ENCODE data around the gene ELOVL1.

- no peak for TF ChIP-seq REST (IDR thresholded peaks at IDR 0.05; ENCODE audit: low read depth)
- no peak for TF ChIP-seq CTCF (IDR thresholded peaks at IDR 0.05 in 2 of 3, conservative IDR thresholded peaks at IDR 0.05 in 1 of 3; ENCODE audit: borderline replicate concordance in 1 of 3, insufficient read depth in 1 of 3, low read depth in 2 of 3, low read length in 2 of 3)
- TF ChIP-seq SP1 (IDR thresholded peaks at IDR 0.05; ENCODE audit: low read depth) = no peak
- no peak for TF ChIP-seq ZNF274 (IDR thresholded peaks at IDR 0.05; ENCODE audit: low read depth, low read length)
- TF ChIP-seq POLR2AphosphoS5 (IDR thresholded peaks at IDR 0.05; ENCODE audit: low read depth, low read length) = no peak
Measured at GRCh38 chr1:43352351-43352705, 15.5 kb downstream of the ELOVL1 start.
